Right ventricle myocardium inferior (tissue), 1 donor: ENCODE data around the gene IL17RC. TPM values are rescaled to one million over a fixed set of nuclear protein-coding genes. Genes with fewer than 3 reads are reported as not detected.

Experiments used
- ATAC-seq: fragments of 200-7000 bp; cut with Tn5 transposase; one replicate; pipeline ENCODE4 v1.9.1; 2020; ENCODE audit warnings: mild to moderate bottlenecking, moderate library complexity
- DNase-seq: peaks from one replicate; pipeline ENCODE4 v3.0.0; 2021; ENCODE audit errors: missing footprints
- intact Hi-C: fragments of 100-400 bp; cut with DNase I; formaldehyde crosslinking; loops from one replicate; pipeline ENCODE4 v1.11.0; 2022
- total RNA-seq: library from RNA; stranded (reverse); fragmentation: NEBNext Ultra II Directional; extraction: Animal tissue kit (Norgen Biotek cat#: 25700); gene quantifications from one replicate; pipeline ENCODE4 v1.2.1, GENCODE V29; 2021
- donor health status: DM: no; HTN: yes; CAD: no; lungs with severe emphysema.

IL17RC gene
- total RNA-seq, 1 donor from 2014 or later = 33.7 TPM

DNA sequence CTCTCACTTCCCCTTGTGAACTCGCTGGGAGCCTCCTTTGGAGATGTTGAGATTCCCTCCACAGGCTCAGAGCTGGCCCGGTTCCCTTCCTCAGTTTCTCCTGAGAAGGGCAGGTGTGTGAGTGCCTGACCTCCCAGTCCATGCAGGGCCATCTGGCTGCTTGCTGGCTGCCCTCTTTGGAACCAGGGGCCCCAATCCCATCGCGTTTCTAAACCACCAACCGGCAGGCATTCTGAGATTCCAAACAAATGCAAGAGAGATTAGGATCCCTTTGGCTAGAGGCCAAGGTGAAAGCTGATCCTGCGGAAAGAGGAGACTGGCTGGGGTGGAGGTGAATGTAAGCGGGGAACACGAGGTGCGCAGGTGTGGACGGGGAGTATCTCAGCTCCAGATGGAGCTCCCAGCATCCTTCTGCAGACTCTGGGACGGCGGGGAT is 38.2 kb downstream of the IL17RC start:
- intact Hi-C loops = no loop called here
- ATAC-seq = no peak
- no peak for DNase-seq

DNA sequence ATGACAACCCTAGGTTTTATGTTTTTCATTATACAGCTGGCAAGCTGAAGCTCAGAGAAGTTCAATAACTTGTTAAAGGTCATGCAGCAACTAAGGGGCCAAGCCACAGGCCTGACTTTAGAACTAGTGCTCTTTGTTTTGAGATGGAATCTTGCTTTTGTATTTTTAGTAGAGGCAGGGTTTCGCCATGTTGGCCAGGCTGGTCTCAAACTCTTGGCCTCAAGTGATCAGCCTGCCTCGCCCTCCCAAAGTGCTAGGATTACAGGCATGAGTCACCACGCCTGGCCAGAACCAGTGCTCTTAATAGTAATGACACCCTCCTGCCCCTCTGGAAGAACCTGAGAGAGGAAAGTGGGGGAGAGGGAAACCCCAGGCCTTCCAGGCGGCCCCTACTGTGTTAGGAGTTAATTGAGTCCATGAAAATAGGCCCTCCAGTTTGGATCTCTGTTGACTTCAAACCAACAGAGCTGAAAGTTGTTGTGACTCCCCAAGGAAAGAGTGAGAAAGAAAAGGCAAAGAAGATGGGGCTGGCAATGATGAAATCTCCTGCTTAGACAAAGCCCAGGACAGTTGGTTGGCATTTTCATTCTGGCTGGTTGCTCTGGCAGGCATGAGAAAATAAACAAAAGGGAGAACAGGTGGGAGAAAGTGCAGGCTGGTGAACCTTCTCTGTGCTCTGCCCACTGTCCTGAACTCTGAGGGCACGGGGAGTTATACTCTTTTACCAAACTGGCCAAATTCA is 38.9 kb downstream of the IL17RC start:
- intact Hi-C loops = no loop called here
- DNase-seq (no peak), ATAC-seq (no peak)

DNA sequence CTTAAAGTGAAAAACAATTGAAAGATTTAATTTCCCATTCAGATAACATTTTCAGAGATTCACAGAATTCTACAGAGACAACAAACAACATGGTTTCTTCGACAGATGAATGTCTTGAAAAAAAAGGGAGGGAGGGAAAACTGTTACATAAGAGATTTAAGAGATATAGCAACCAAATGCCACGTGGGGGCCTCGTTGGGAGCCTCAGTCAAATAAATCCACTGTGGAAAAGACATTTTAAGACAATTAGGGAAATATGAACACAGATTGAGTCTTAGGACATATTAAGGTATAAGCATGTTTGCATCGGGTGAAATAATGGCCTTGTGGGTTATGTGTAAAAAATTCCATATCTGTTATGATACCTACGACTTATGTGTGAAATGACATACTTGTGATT is 40.3 kb downstream of the IL17RC start:
- ATAC-seq = no peak
- intact Hi-C loops = no loop called here
- no peak for DNase-seq

- intact Hi-C loops = no loop called here
- no peak for DNase-seq
- no peak for ATAC-seq
Measured at GRCh38 chr3:9965200-9965875, 48.4 kb downstream of the IL17RC start.

GRCh38 chr3:9966841-9967240 is 49.9 kb downstream of the IL17RC start:
- DNase-seq = no peak
- no peak for ATAC-seq
- intact Hi-C loops = no loop called here

DNA sequence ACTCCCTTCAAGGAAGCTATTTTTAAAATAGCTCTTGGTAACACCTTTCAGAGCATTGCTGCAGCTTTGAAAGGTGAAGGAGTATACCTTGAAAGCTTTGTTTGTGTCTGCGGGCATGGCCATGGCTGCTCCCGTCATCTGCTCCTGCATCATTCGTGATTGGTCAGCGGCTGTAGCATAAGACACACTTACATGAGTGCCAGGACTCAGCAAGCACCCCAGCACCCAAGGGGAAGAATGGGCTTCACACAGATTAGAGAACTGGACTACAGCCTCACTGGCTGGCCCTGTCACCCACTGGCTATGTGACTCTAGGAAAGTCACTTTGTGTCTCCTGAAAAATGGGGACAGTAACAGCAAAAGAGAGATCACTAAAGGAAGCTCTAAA is 52.7 kb downstream of the IL17RC start:
- intact Hi-C loops = loop anchor here (10.0 kb wide), 1 partner anchor 255 kb away; no protein-coding TSS in a partner anchor
- ATAC-seq (no peak), DNase-seq (no peak)

DNA sequence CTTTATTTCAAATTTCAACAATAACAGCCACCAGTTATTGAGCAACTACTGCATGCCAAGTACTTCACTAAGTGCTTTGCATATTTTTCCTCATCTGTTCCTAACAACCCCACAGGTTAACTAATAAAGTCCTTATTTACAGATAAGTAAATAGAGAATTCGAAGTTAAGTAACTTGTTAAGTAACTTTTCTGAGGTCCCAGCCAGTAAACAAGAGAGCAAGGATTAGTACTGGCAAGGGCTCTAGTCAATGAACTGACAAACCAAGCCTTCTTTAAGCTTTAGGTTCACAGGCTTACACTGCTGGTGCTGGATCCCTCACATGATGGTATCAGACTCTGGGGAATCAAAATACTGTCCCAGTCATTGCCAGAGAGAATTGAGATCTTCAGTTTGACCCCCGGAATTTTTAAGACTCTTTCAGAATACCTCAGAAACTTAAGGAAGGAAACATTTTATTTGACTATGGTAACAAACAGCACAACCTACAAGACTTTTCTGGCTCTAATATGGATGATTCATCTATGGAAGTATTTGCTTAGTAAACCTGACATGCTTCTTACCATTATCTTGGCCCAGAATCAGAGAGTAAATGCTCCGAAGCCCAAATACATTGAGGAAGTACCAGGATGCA is 53.2 kb downstream of the IL17RC start:
- ATAC-seq = no peak
- intact Hi-C loops = loop anchor here (10.0 kb wide), 1 partner anchor 255 kb away; no protein-coding TSS in a partner anchor
- DNase-seq = no peak

DNA sequence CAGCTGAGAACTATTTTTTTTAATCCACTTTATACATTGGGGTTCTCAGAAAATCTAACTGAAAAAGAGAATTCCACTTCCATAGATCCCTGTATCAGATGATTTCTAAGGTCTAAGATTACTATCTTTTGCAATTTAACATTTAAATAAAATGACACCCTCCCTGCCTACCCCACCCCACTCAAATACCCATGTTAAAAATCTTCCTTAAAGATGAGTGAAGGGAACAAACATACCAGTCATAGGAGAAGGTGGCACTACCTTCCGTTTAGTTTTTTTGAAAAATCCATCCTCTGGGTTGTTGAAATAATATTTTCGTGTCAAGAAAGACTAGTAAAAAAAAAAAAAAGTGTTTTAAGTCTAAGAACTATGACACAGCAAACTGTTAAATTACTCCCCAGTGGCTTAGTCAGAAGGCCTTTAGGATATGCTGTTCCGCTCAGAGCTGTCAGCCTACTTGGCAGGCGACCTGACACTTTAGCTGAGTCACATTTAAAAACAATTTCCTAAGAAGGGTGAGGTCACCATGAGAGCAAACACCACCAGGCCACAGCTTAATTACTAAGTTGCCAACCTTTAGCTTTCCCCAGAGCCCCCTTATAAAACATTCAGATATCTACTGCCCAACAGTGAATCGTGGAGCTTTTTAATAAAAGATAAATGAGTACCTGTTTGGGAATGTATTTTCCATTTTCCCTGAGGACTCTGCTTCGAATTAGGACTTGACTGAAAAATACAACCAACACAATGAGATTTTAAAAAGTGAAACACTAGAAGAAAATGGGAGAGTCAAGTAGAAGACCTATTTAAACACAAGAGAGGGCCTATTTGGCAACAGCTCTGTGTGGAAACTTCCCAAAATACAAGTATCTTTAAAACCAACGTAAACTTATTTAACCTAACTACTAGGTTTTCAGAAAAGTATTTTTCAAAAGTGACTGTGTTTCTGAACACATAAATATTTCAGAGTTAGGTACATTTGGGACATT is 60.1 kb downstream of the IL17RC start:
- intact Hi-C loops = loop anchor here (5.0 to 10.0 kb wide), 2 partner anchors 35 to 248 kb away; no protein-coding TSS in a partner anchor
- peak; percentile 82 for DNase-seq

GRCh38 chr3:9978710-9979305 is 61.9 kb downstream of the IL17RC start:
- no peak for DNase-seq
- ATAC-seq = no peak
- intact Hi-C loops = loop anchor here (5.0 to 10.0 kb wide), 2 partner anchors 33 to 246 kb away; no protein-coding TSS in a partner anchor

More for the DNA sequence above, 60.1 kb downstream of the IL17RC start:
- ATAC-seq = peak; percentile 98

GRCh38 chr3:9980251-9980650 is 63.4 kb downstream of the IL17RC start:
- ATAC-seq = no peak

More at GRCh38 chr3:9980251-9980650, 63.4 kb downstream of the IL17RC start:
- DNase-seq = no peak
- intact Hi-C loops = no loop called here

Other genes with a start within 250 kb of the IL17RC start
- not detected for gene CPNE9, start 213.3 kb upstream of the IL17RC start, total RNA-seq
- gene BRPF1, start 185.4 kb upstream of the IL17RC start, total RNA-seq = 10.9 TPM
- gene OGG1, start 167.1 kb upstream of the IL17RC start, total RNA-seq = 10.5 TPM
- 18.4 TPM for gene CAMK1, start 147.2 kb upstream of the IL17RC start, total RNA-seq
- 48.4 TPM for gene TADA3, start 124.6 kb upstream of the IL17RC start, total RNA-seq
- gene ARPC4, start 124.0 kb upstream of the IL17RC start, total RNA-seq = 70.8 TPM
- gene TTLL3, start 106.8 kb upstream of the IL17RC start, total RNA-seq = 10.6 TPM
- gene RPUSD3, start 73.1 kb upstream of the IL17RC start, total RNA-seq = 40.7 TPM
- gene CIDEC, start 36.8 kb upstream of the IL17RC start, total RNA-seq = 6.7 TPM
- gene JAGN1, start 26.5 kb upstream of the IL17RC start, total RNA-seq = 19.1 TPM
- gene IL17RE, start 14.2 kb upstream of the IL17RC start, total RNA-seq = 0.78 TPM
- gene CRELD1, start 16.7 kb downstream of the IL17RC start, total RNA-seq = 67.5 TPM
- gene PRRT3, start 35.3 kb downstream of the IL17RC start, total RNA-seq = 0.57 TPM
- 108 TPM for gene EMC3, start 69.7 kb downstream of the IL17RC start, total RNA-seq
- 1.0 TPM for gene FANCD2, start 109.3 kb downstream of the IL17RC start, total RNA-seq
- not detected for gene FANCD2OS, start 191.2 kb downstream of the IL17RC start, total RNA-seq
- 98.2 TPM for gene BRK1, start 198.6 kb downstream of the IL17RC start, total RNA-seq
- 13.1 TPM for gene VHL, start 224.7 kb downstream of the IL17RC start, total RNA-seq
- 2.0 TPM for gene IRAK2, start 247.8 kb downstream of the IL17RC start, total RNA-seq